OCI-LY7 (cell line): Measurements from ENCODE around the gene RSKR. TPM values are rescaled to one million over a fixed set of nuclear protein-coding genes. Genes with fewer than 3 reads are reported as not detected.

ENCODE experiments used
- BruUV-seq: library from RNA; stranded (reverse); fragments of 400-500 nt; replicated peaks from 2 replicates; lab custom pipeline; 2021; lab: Mats Ljungman, UMichigan
- CTCF ChIA-PET: fragments of 300-600 bp; sonication (Branson Sonifier 250); formaldehyde crosslinking; loops from one replicate; lab custom pipeline; 2022; ENCODE audit warnings: antibody characterized with exemption; ENCODE audit not compliant: unreplicated experiment; lab: Charles Lee
- POLR2A ChIA-PET: fragments of 300-600 bp; sonication (Branson Sonifier 250); formaldehyde crosslinking; loops from one replicate; lab custom pipeline; 2022; ENCODE audit warnings: antibody characterized with exemption; lab: Charles Lee
- DNase-seq: peaks from one replicate; pipeline ENCODE4 v3.0.0-alpha.2; 2015; ENCODE audit warnings: low spot score
- H2AFZ ChIP-seq: fragments of 200-600 bp; sonication (generic), shearing (Covaris generic); 2 replicates; pipeline ENCODE4 v1.6.1; 2014; ENCODE audit warnings: mild to moderate bottlenecking, antibody characterized with exemption, low read length, moderate library complexity
- H3K27ac ChIP-seq: fragments of 200-600 bp; sonication (generic); 2 replicates; pipeline ENCODE4 v1.5.1; 2014; ENCODE audit warnings: mixed run types, low read depth, mild to moderate bottlenecking, moderate library complexity, low read length, inconsistent platforms; ENCODE audit not compliant: poor library complexity, severe bottlenecking
- H3K36me3 ChIP-seq: fragments of 200-600 bp; sonication (generic); 2 replicates; pipeline ENCODE4 v1.6.1; 2014; ENCODE audit warnings: mild to moderate bottlenecking, antibody characterized with exemption, low read length, moderate library complexity, mixed read lengths; ENCODE audit not compliant: insufficient read depth
- H3K4me1 ChIP-seq: fragments of 200-600 bp; sonication (generic); 2 replicates; pipeline ENCODE4 v1.5.1; 2014; ENCODE audit warnings: mild to moderate bottlenecking, low read length; ENCODE audit not compliant: insufficient read depth, poor library complexity, severe bottlenecking
- H3K4me2 ChIP-seq: fragments of 200-600 bp; sonication (generic); 2 replicates; pipeline ENCODE4 v1.6.1; 2014; ENCODE audit warnings: mild to moderate bottlenecking, low read length
- H3K4me3 ChIP-seq: fragments of 200-600 bp; sonication (generic); 2 replicates; pipeline ENCODE4 v1.5.1; 2014; ENCODE audit warnings: mild to moderate bottlenecking, low read depth, low read length; ENCODE audit not compliant: poor library complexity, severe bottlenecking
- H3K79me2 ChIP-seq: fragments of 200-600 bp; sonication (generic); 2 replicates; pipeline ENCODE4 v1.6.1; 2016; ENCODE audit warnings: low read depth, mild to moderate bottlenecking, low read length, moderate library complexity, mixed read lengths; ENCODE audit not compliant: insufficient read depth
- H3K9me2 ChIP-seq: fragments of 200-600 bp; sonication (generic); 2 replicates; pipeline ENCODE4 v1.6.1; 2016; ENCODE audit warnings: mild to moderate bottlenecking, low read length, mixed read lengths; ENCODE audit not compliant: insufficient read depth
- H3K9me3 ChIP-seq: fragments of 200-600 bp; sonication (generic); 2 replicates; pipeline ENCODE4 v1.6.1; 2014; ENCODE audit warnings: mild to moderate bottlenecking, mixed run types, low read length, mixed read lengths
- H4K20me1 ChIP-seq: fragments of 200-600 bp; sonication (generic); 2 replicates; pipeline ENCODE4 v1.6.1; 2014; ENCODE audit warnings: mild to moderate bottlenecking, antibody characterized with exemption, low read length, moderate library complexity, mixed read lengths; ENCODE audit not compliant: insufficient read depth
- EZH2phosphoT487 ChIP-seq: fragments of 200-600 bp; sonication (generic); IDR thresholded peaks from 2 replicates; pipeline ENCODE4 v1.6.1; 2018; ENCODE audit warnings: low read depth, borderline replicate concordance, mild to moderate bottlenecking, mixed run types, antibody characterized with exemption, low read length, moderate library complexity, mixed read lengths
- intact Hi-C: fragments of 100-400 bp; cut with micrococcal nuclease; formaldehyde crosslinking; loops from one replicate; pipeline ENCODE4 v1.10.0; 2022; ENCODE audit not compliant: unreplicated experiment
- total RNA-seq, 2 experiments: library from RNA; depleted of rRNA in 1 of 2; stranded (reverse); fragments of >200 nt in 1 of 2; shearing (Covaris generic) in 1 of 2; gene quantifications; 2 replicates each; pipeline ENCODE4 v1.2.3, GENCODE V29; 2014 to 2022
- TF ChIP-seq, protein P1 (sequence below): fragments of 200-600 bp; sonication (generic); conservative IDR thresholded peaks from 2 replicates; pipeline ENCODE4 v1.5.1; 2014; ENCODE audit warnings: mild to moderate bottlenecking, antibody characterized with exemption, low read length, moderate library complexity, mixed read lengths

RSKR gene
- total RNA-seq, 2 experiments from 2014 or later = 30.4 to 59.6 TPM

DNA sequence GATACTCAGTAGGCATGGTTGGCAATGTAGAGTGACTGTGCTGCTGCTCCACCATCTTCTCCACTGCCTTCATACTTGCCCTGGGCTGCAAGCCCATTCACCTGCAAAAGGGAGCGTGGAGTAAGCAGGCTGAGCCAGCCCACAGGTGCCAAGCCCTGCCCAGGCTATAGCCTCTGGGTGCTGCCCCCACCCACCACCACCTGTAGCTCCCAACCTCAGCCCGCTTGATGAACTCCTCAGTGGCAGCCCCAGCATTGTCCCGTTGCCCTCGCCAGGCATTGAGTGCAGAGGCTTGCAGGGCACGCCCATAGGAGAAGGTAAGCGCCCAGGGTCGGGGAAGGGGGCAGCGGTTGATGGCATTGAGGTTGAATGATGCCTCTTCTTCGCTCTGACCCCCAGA lies 40.5 kb downstream of the RSKR start:
- no peak overlapping the region for H3K4me2 ChIP-seq
- TF ChIP-seq EZH2phosphoT487 = no peak
- TF ChIP-seq, protein P1, sequence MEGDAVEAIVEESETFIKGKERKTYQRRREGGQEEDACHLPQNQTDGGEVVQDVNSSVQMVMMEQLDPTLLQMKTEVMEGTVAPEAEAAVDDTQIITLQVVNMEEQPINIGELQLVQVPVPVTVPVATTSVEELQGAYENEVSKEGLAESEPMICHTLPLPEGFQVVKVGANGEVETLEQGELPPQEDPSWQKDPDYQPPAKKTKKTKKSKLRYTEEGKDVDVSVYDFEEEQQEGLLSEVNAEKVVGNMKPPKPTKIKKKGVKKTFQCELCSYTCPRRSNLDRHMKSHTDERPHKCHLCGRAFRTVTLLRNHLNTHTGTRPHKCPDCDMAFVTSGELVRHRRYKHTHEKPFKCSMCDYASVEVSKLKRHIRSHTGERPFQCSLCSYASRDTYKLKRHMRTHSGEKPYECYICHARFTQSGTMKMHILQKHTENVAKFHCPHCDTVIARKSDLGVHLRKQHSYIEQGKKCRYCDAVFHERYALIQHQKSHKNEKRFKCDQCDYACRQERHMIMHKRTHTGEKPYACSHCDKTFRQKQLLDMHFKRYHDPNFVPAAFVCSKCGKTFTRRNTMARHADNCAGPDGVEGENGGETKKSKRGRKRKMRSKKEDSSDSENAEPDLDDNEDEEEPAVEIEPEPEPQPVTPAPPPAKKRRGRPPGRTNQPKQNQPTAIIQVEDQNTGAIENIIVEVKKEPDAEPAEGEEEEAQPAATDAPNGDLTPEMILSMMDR = no peak
- H2AFZ ChIP-seq = no peak overlapping the region
- ChIA-PET POLR2A (no interaction called here), CTCF (no interaction called here)
- BruUV-seq = no TSS peak
- H3K9me2 ChIP-seq = no peaks in the 10 kb centered on the region
- H4K20me1 ChIP-seq = no peaks in the 10 kb centered on the region
- H3K4me3 ChIP-seq = no peak overlapping the region
- peaks cover 24% of the 10 kb centered on the region for H3K4me1 ChIP-seq
- no peaks in the 10 kb centered on the region for H3K9me3 ChIP-seq
- H3K27ac ChIP-seq = no peak overlapping the region
- peaks cover 37% of the 10 kb centered on the region for H3K36me3 ChIP-seq
- no peaks in the 10 kb centered on the region for H3K79me2 ChIP-seq
- intact Hi-C loops = no loop called here
- no peak for DNase-seq

DNA sequence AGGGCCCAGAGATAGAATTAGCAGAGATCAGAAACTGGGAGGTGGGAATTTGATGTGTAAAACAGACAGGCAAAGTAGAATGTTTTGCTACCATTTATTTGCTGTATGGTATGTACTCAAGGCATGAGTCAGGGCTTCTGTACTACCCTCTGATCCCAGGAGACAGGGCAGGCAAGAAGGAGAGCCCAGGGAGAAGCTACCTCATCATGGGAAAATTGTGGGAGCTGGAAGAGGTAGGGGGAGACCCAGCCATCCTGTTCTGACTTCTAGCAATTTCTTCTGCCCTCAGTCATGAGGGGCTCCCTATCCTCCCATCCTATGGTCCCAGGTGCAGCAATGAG lies 41.0 kb downstream of the RSKR start:
- Histone ChIP-seq H3K27ac (no peak overlapping the region), H4K20me1 (no peaks in the 10 kb centered on the region), H3K9me2 (no peaks in the 10 kb centered on the region), H3K36me3 (peaks cover 32% of the 10 kb centered on the region), H2AFZ (no peak overlapping the region), H3K4me2 (no peak overlapping the region), H3K4me3 (no peak overlapping the region), H3K4me1 (peaks cover 28% of the 10 kb centered on the region), H3K9me3 (no peaks in the 10 kb centered on the region), H3K79me2 (no peaks in the 10 kb centered on the region)
- CTCF ChIA-PET = no interaction called here
- no peak for DNase-seq
- no peak for TF ChIP-seq EZH2phosphoT487
- TF ChIP-seq, protein P1 = no peak
- no TSS peak for BruUV-seq
- intact Hi-C loops = no loop called here
- POLR2A ChIA-PET = no interaction called here

DNA sequence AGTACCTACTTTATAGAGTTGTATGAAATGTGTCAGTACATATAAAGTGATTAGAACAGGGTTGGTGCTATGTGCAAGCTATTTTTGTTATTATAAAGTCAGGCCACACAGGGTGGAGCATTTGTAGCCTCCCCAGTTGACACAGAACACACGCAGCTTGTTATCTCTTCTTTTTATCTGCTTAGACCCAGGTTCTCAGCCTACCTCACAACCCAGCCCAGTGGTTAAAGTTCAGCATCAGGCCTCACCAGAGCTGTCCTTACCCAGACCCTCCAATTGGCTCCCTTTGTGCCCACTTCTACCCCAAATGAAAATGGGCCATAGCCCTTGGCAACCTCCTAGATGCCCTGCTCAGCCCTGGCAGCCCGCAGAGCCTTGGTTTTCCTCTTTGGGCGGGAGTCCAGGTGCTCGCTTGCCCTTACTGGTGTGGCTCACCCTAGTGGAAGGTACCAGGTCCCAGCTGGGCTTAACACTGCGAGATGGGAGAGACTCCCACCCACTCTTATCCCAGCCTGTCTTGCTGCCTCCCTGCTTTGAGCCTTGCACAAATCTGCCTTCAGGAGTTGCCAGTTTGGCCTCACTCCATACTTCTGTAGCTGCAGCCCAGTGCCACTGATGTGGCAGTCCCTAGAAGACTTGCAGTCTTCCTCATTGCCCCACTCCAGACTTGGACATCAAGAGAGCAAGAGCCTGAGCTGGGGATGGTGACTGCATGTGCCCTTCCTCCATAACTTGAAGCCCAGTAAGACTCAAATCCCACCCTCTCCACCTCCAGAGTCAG lies 41.5 kb downstream of the RSKR start:
- intact Hi-C loops = no loop called here
- Histone ChIP-seq H3K79me2 (no peaks in the 10 kb centered on the region; the same call in 1 of the 2 replicates), H3K9me3 (no peaks in the 10 kb centered on the region), H3K4me2 (peak overlapping the region; percentile 78), H3K4me1 (peaks cover 33% of the 10 kb centered on the region), H3K27ac (peak overlapping the region; percentile 20), H3K36me3 (peaks cover 27% of the 10 kb centered on the region), H3K9me2 (no peaks in the 10 kb centered on the region), H4K20me1 (no peaks in the 10 kb centered on the region), H3K4me3 (peak overlapping the region; percentile 94), H2AFZ (peak overlapping the region; percentile 77)
- CTCF ChIA-PET = no interaction called here
- no peak for TF ChIP-seq EZH2phosphoT487
- TF ChIP-seq, protein P1 = no peak
- POLR2A ChIA-PET = interaction anchor here (0.6 to 2.0 kb wide), 5 partner anchors 20 to 143 kb away, joined by 3 to 12 read pairs (median 5); no protein-coding TSS in a partner anchor
- no peak for DNase-seq
- BruUV-seq = no TSS peak
